HEK293 (cell line): ENCODE measurements around the gene HTT.

Experiments used
- CTCF ChIA-PET: fragments of 350-600 bp; formaldehyde crosslinking; extraction: SDS; loops from one replicate; lab custom pipeline; 2021; ENCODE audit warnings: antibody characterized with exemption; lab: Yijun Ruan, JAX
- POLR2A ChIA-PET: fragments of 300-600 bp; formaldehyde crosslinking; extraction: SDS; loops from one replicate; lab custom pipeline; 2020; ENCODE audit warnings: antibody characterized with exemption, inconsistent platforms; lab: Yijun Ruan, JAX
- H3K27ac ChIP-seq: fragments of 200-500 bp; sonication (Bioruptor generic); 2 replicates; pipeline ENCODE4 v1.5.1; 2014; ENCODE audit warnings: low read depth, low read length, control low read depth, inconsistent platforms; ENCODE audit errors: extremely low read depth
- H3K36me3 ChIP-seq, 2 experiments: fragments of 200-500 bp in 1 of 2; sonication (Bioruptor generic) in 1 of 2; 1 replicate in 1 of 2; 2 replicates in 1 of 2; pipeline ENCODE4 v1.5.1; 2014 to 2017; ENCODE audit warnings: inconsistent platforms in 2 of 2, low read length in 2 of 2; ENCODE audit not compliant: control insufficient read depth in 2 of 2, insufficient read depth in 1 of 2
- H3K4me1 ChIP-seq: fragments of 200-500 bp; sonication (Bioruptor generic); 2 replicates; pipeline ENCODE4 v1.5.1; 2014; ENCODE audit warnings: mild to moderate bottlenecking, low read length, inconsistent platforms; ENCODE audit not compliant: control insufficient read depth, insufficient read depth
- H3K4me3 ChIP-seq: 2 replicates; pipeline ENCODE4 v1.5.1; 2011; ENCODE audit warnings: low read depth, mild to moderate bottlenecking, control low read depth, low read length, moderate library complexity
- H3K9me3 ChIP-seq: fragments of 200-500 bp; sonication (Bioruptor generic); 2 replicates; pipeline ENCODE4 v1.5.1; 2014; ENCODE audit warnings: low read depth, low read length, inconsistent platforms; ENCODE audit not compliant: control insufficient read depth, insufficient read depth
- CTCF ChIP-seq: fragments of 450-650 bp; formaldehyde crosslinking; IDR thresholded peaks from 2 replicates; pipeline ENCODE4 v1.5.1; 2016; ENCODE audit warnings: missing biosample characterization, missing genetic modification characterization
- HOXD13 ChIP-seq: sonication (generic); formaldehyde crosslinking; IDR thresholded peaks from 2 replicates; pipeline ENCODE4 v1.8.0; 2022; ENCODE audit warnings: missing genetic modification reagents, borderline replicate concordance
- PRDM10 ChIP-seq: fragments of 450-650 bp; formaldehyde crosslinking; IDR thresholded peaks from 2 replicates; pipeline ENCODE4 v1.5.1; 2016; ENCODE audit warnings: missing biosample characterization, missing genetic modification characterization
- YY2 ChIP-seq: fragments of 450-650 bp; formaldehyde crosslinking; IDR thresholded peaks from 2 replicates; pipeline ENCODE4 v1.5.1; 2016; ENCODE audit warnings: missing biosample characterization, missing genetic modification characterization
- ZBTB48 ChIP-seq: fragments of 450-650 bp; formaldehyde crosslinking; IDR thresholded peaks from 2 replicates; pipeline ENCODE4 v1.5.1; 2016; ENCODE audit warnings: missing biosample characterization, missing genetic modification characterization
- ZBTB8A ChIP-seq: fragments of 450-650 bp; formaldehyde crosslinking; IDR thresholded peaks from 2 replicates; pipeline ENCODE4 v1.5.1; 2016; ENCODE audit warnings: missing biosample characterization, missing genetic modification characterization
- ZFP41 ChIP-seq: fragments of 450-650 bp; formaldehyde crosslinking; IDR thresholded peaks from 2 replicates; pipeline ENCODE4 v1.5.1; 2016; ENCODE audit warnings: missing biosample characterization, missing genetic modification characterization, borderline replicate concordance
- ZNF157 ChIP-seq: fragments of 450-650 bp; formaldehyde crosslinking; IDR thresholded peaks from 2 replicates; pipeline ENCODE4 v1.5.1; 2016; ENCODE audit warnings: missing biosample characterization, missing genetic modification characterization
- ZNF214 ChIP-seq: fragments of 450-650 bp; formaldehyde crosslinking; IDR thresholded peaks from 2 replicates; pipeline ENCODE4 v1.5.1; 2017; ENCODE audit warnings: missing biosample characterization, mild to moderate bottlenecking, missing genetic modification characterization, borderline replicate concordance
- ZNF274 ChIP-seq, 2 experiments: fragments of 200-500 bp in 1 of 2; fragments of 450-650 bp in 1 of 2; sonication (Bioruptor generic) in 1 of 2; formaldehyde crosslinking in 1 of 2; IDR thresholded peaks; 2 replicates each; pipeline versions ENCODE4 v1.5.1 to v1.6.1; 2014 to 2016; ENCODE audit warnings: borderline replicate concordance in 1 of 2, inconsistent platforms in 1 of 2, low read length in 1 of 2, missing biosample characterization in 1 of 2, missing genetic modification characterization in 1 of 2
- ZNF324 ChIP-seq: fragments of 450-650 bp; formaldehyde crosslinking; IDR thresholded peaks from 2 replicates; pipeline ENCODE4 v1.5.1; 2016; ENCODE audit warnings: missing biosample characterization, missing genetic modification characterization
- ZNF366 ChIP-seq: fragments of 450-650 bp; formaldehyde crosslinking; conservative IDR thresholded peaks from 2 replicates; pipeline ENCODE4 v1.5.1; 2016; ENCODE audit warnings: missing biosample characterization, missing genetic modification characterization
- ZNF423 ChIP-seq: fragments of 450-650 bp; formaldehyde crosslinking; IDR thresholded peaks from 2 replicates; pipeline ENCODE4 v1.5.1; 2016; ENCODE audit warnings: missing biosample characterization, missing genetic modification characterization
- ZNF501 ChIP-seq: fragments of 450-650 bp; formaldehyde crosslinking; IDR thresholded peaks from 2 replicates; pipeline ENCODE4 v1.5.1; 2016; ENCODE audit warnings: missing biosample characterization, missing genetic modification characterization
- ZNF596 ChIP-seq: fragments of 450-650 bp; IDR thresholded peaks from 2 replicates; pipeline ENCODE4 v1.5.0; 2018; ENCODE audit warnings: missing biosample characterization, mild to moderate bottlenecking, missing genetic modification characterization, moderate library complexity
- ZNF600 ChIP-seq: fragments of 450-650 bp; formaldehyde crosslinking; IDR thresholded peaks from 2 replicates; pipeline ENCODE4 v1.5.1; 2016; ENCODE audit warnings: missing biosample characterization, missing genetic modification characterization
- ZNF624 ChIP-seq: fragments of 450-650 bp; formaldehyde crosslinking; IDR thresholded peaks from 2 replicates; pipeline ENCODE4 v1.5.1; 2017; ENCODE audit warnings: missing biosample characterization, missing genetic modification characterization
- ZNF629 ChIP-seq: fragments of 450-650 bp; formaldehyde crosslinking; IDR thresholded peaks from 2 replicates; pipeline ENCODE4 v1.5.1; 2017; ENCODE audit warnings: missing biosample characterization, missing genetic modification characterization
- ZNF645 ChIP-seq: fragments of 450-650 bp; formaldehyde crosslinking; IDR thresholded peaks from 2 replicates; pipeline ENCODE4; 2016; ENCODE audit warnings: missing biosample characterization, missing genetic modification characterization
- ZNF76 ChIP-seq: fragments of 450-650 bp; formaldehyde crosslinking; IDR thresholded peaks from 2 replicates; pipeline ENCODE4; 2016; ENCODE audit warnings: low read depth, missing biosample characterization, missing genetic modification characterization, borderline replicate concordance
- ZNF768 ChIP-seq: fragments of 450-650 bp; formaldehyde crosslinking; IDR thresholded peaks from 2 replicates; pipeline ENCODE4 v1.5.1; 2018; ENCODE audit warnings: missing biosample characterization, mild to moderate bottlenecking, missing genetic modification characterization

The HTT gene

GRCh38 chr4:3112201-3112600 is 37.7 kb downstream of the HTT start:
- H3K4me1 ChIP-seq = no peaks in the 10 kb centered on the region
- no peak overlapping the region for H3K27ac ChIP-seq
- CTCF ChIA-PET = interaction anchor here (0.6 to 1.0 kb wide), 2 partner anchors 23 to 24 kb away, joined by 3 read pairs; no protein-coding TSS in a partner anchor
- no peaks in the 10 kb centered on the region for H3K9me3 ChIP-seq
- peaks cover 5 to 93% of the 10 kb centered on the region in 2 experiments for H3K36me3 ChIP-seq
- POLR2A ChIA-PET = no interaction called here
- H3K4me3 ChIP-seq = no peak overlapping the region
- TF ChIP-seq ZFP41 (no peak), CTCF (tag by site-specific recombination) (no peak), ZNF76 (tag by site-specific recombination) (no peak), ZBTB48 (tag by site-specific recombination) (no peak), PRDM10 (no peak)

- no peaks in the 10 kb centered on the region for H3K4me1 ChIP-seq
- H3K9me3 ChIP-seq = no peaks in the 10 kb centered on the region
- H3K27ac ChIP-seq = no peak overlapping the region
- POLR2A ChIA-PET = no interaction called here
- CTCF ChIA-PET = interaction anchor here (0.6 to 1.0 kb wide), 4 partner anchors 23 to 993 kb away, joined by 3 read pairs; no protein-coding TSS in a partner anchor
- H3K36me3 ChIP-seq = peaks cover 5 to 91% of the 10 kb centered on the region in 2 experiments
- no peak overlapping the region for H3K4me3 ChIP-seq
- TF ChIP-seq ZNF366 (tag by site-specific recombination) = no peak
- TF ChIP-seq ZNF214 (tag by site-specific recombination) = no peak
- TF ChIP-seq ZNF324 (tag by site-specific recombination) = no peak
- TF ChIP-seq ZNF768 (tag by site-specific recombination) = no peak
- TF ChIP-seq ZBTB48 (tag by site-specific recombination) = no peak
- no peak for TF ChIP-seq ZNF600 (tag by site-specific recombination)
- no peak for TF ChIP-seq ZNF645
- TF ChIP-seq HOXD13 = no peak
- TF ChIP-seq ZNF157 (tag by site-specific recombination) = no peak
- TF ChIP-seq ZNF596 (tag by site-specific recombination) = no peak
- TF ChIP-seq ZNF274 (IDR thresholded peaks at IDR 0.05; ENCODE audit: low read length) = no peak
- TF ChIP-seq ZNF274 (tag by site-specific recombination; IDR thresholded peaks at IDR 0.05; ENCODE audit: borderline replicate concordance) = no peak
- no peak for TF ChIP-seq ZNF423 (tag by site-specific recombination)
- no peak for TF ChIP-seq ZBTB8A
- no peak for TF ChIP-seq ZNF501 (tag by site-specific recombination)
- no peak for TF ChIP-seq ZNF624 (tag by site-specific recombination)
- no peak for TF ChIP-seq YY2 (tag by site-specific recombination)
- no peak for TF ChIP-seq ZNF629 (tag by site-specific recombination)
Measured at GRCh38 chr4:3112609-3113469, 38.4 kb downstream of the HTT start.
